Loucy (cell line): ENCODE data around the gene IWS1.

Experiments
- CTCF ChIP-seq: fragments of 200-600 bp; sonication (generic); conservative IDR thresholded peaks from 2 replicates; pipeline ENCODE4 v1.5.1; 2014; ENCODE audit warnings: mild to moderate bottlenecking, antibody characterized with exemption, low read length
- EZH2phosphoT487 ChIP-seq: fragments of 200-600 bp; IDR thresholded peaks from 2 replicates; pipeline ENCODE4 v1.6.1; 2018; ENCODE audit warnings: antibody characterized with exemption, mild to moderate bottlenecking, moderate library complexity, borderline replicate concordance

DNA sequence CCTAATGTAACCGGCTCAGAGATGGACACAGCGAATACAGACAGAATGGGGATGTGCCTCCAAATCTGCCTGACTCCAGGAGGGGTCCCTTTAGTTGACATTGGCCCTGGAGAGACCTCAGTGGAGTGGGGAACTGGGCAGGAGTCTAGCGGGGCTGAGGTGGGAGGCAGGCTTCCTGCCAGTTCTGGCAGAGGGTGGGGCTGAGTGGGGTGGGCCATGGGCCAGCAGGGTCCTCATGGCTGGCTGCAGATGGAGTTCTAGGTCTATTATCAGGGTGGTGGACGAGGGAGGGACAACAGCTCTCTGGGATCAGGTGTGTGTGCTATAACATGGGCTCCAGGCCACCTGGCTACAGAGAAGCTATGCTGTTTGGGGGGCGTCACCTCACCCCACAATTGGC is 86.9 kb downstream of the IWS1 start:
- TF ChIP-seq CTCF = no peak
- TF ChIP-seq EZH2phosphoT487 = no peak
